HCT116 (cell line): Measurements from ENCODE around the gene ANKRD55. TPM values are rescaled to one million over a fixed set of nuclear protein-coding genes. Genes with fewer than 3 reads are reported as not detected.

Experiments used
- ATAC-seq: fragments of 200-7000 bp; cut with Tn5 transposase; 2 replicates; pipeline ENCODE4 v1.9.1; 2020; ENCODE audit warnings: mild to moderate bottlenecking, moderate library complexity
- BruUV-seq: library from RNA; stranded (reverse); fragments of 400-500 nt; replicated peaks from 2 replicates; lab custom pipeline; 2021; lab: Mats Ljungman, UMichigan
- CTCF ChIA-PET: fragments of 300-600 bp; sonication (Branson Sonifier 250); formaldehyde crosslinking; loops from one replicate; lab custom pipeline; 2021; ENCODE audit warnings: antibody characterized with exemption; lab: Charles Lee
- POLR2A ChIA-PET: fragments of 300-600, 350-600 bp; sonication (Branson Sonifier 250); formaldehyde crosslinking; loops from one replicate; lab custom pipeline; 2021; ENCODE audit warnings: antibody characterized with exemption; lab: Charles Lee
- RAD21 ChIA-PET, 2 experiments: fragments of 300-600 bp; sonication (Branson Sonifier 250); formaldehyde crosslinking; loops; one replicate each; lab custom pipeline; 2023; ENCODE audit warnings: low total read pairs in 2 of 2; ENCODE audit not compliant: uncharacterized antibody in 2 of 2, unreplicated experiment in 2 of 2, low non-redundant PET in 1 of 2; lab: Charles Lee
- DNase-seq: peaks from one replicate; pipeline ENCODE4 v3.0.0-alpha.2; 2010; ENCODE audit warnings: low read depth, low spot score
- H2AFZ ChIP-seq: fragments of 200-600 bp; shearing (Covaris generic), sonication (generic); 2 replicates; pipeline ENCODE4 v1.6.1; 2017; ENCODE audit warnings: low read depth, mixed run types, mixed read lengths, antibody characterized with exemption, low read length; ENCODE audit not compliant: poor library complexity, severe bottlenecking
- H3K27ac ChIP-seq: 2 replicates; pipeline ENCODE4 v1.5.1; 2012; ENCODE audit warnings: low read depth, low read length
- H3K27me3 ChIP-seq: fragments of 200-600 bp; sonication (generic); 2 replicates; pipeline ENCODE4 v1.6.1; 2016; ENCODE audit warnings: mixed run types, low read length, mixed read lengths; ENCODE audit not compliant: insufficient read depth
- H3K36me3 ChIP-seq, 2 experiments: fragments of 200-500 bp in 1 of 2; fragments of 200-600 bp in 1 of 2; sonication (Bioruptor generic) in 1 of 2; sonication (generic) in 1 of 2; 2 replicates each; pipeline versions ENCODE4 v1.5.1 to v1.6.1; 2014 to 2016; ENCODE audit warnings: low read length in 2 of 2, inconsistent platforms in 1 of 2, mixed read lengths in 1 of 2, mixed run types in 1 of 2; ENCODE audit not compliant: insufficient read depth in 2 of 2, control insufficient read depth in 1 of 2
- H3K4me1 ChIP-seq, 2 experiments: fragments of 200-600 bp in 1 of 2; sonication (generic) in 1 of 2; 2 replicates each; pipeline versions ENCODE4 v1.5.1 to v1.6.1; 2012 to 2017; ENCODE audit warnings: low read length in 2 of 2, inconsistent platforms in 1 of 2, mild to moderate bottlenecking in 1 of 2, mixed read lengths in 1 of 2, mixed run types in 1 of 2, moderate library complexity in 1 of 2; ENCODE audit not compliant: insufficient read depth in 2 of 2, control insufficient read depth in 1 of 2
- H3K4me2 ChIP-seq: fragments of 200-600 bp; sonication (generic); 2 replicates; pipeline ENCODE4 v1.6.1; 2017; ENCODE audit warnings: mixed run types, low read length, mixed read lengths
- H3K4me3 ChIP-seq, 2 experiments: fragments of 200-600 bp in 1 of 2; sonication (generic) in 1 of 2; replicated peaks in 1 of 2; 2 replicates each; pipeline ENCODE4 v1.5.1; 2011 to 2016; ENCODE audit warnings: low read length in 2 of 2, control low read depth in 1 of 2, low read depth in 1 of 2, mild to moderate bottlenecking in 1 of 2, mixed read lengths in 1 of 2, mixed run types in 1 of 2
- H3K79me2 ChIP-seq: fragments of 200-600 bp; sonication (generic); 2 replicates; pipeline ENCODE4 v1.6.1; 2017; ENCODE audit warnings: mild to moderate bottlenecking, mixed run types, low read length, moderate library complexity, mixed read lengths; ENCODE audit not compliant: insufficient read depth
- H3K9ac ChIP-seq: fragments of 200-600 bp; sonication (generic); 2 replicates; pipeline ENCODE4 v1.6.1; 2016; ENCODE audit warnings: low read length, mixed read lengths
- H3K9me2 ChIP-seq: fragments of 200-600 bp; sonication (generic), shearing (Covaris generic); 2 replicates; pipeline ENCODE4 v1.6.1; 2017; ENCODE audit warnings: mixed run types, mild to moderate bottlenecking, moderate library complexity; ENCODE audit not compliant: insufficient read depth
- H3K9me3 ChIP-seq, 2 experiments: fragments of 200-500 bp in 1 of 2; fragments of 200-600 bp in 1 of 2; sonication (Bioruptor generic) in 1 of 2; sonication (generic) in 1 of 2; 2 replicates each; pipeline ENCODE4 v1.6.1; 2014 to 2017; ENCODE audit warnings: low read length in 2 of 2, mixed read lengths in 2 of 2, inconsistent platforms in 1 of 2, low read depth in 1 of 2, mild to moderate bottlenecking in 1 of 2, mixed run types in 1 of 2, moderate library complexity in 1 of 2; ENCODE audit not compliant: control insufficient read depth in 1 of 2, insufficient read depth in 1 of 2
- H4K20me1 ChIP-seq: fragments of 200-600 bp; sonication (generic), shearing (Covaris generic); 2 replicates; pipeline ENCODE4 v1.6.1; 2017; ENCODE audit warnings: mixed run types, mild to moderate bottlenecking, moderate library complexity; ENCODE audit not compliant: insufficient read depth
- ATF3 ChIP-seq: IDR thresholded peaks from 2 replicates; pipeline ENCODE4 v1.6.1; 2012
- CBX3 ChIP-seq: IDR thresholded peaks from 2 replicates; pipeline ENCODE4 v1.6.1; 2012; ENCODE audit warnings: low read depth
- CEBPB ChIP-seq: IDR thresholded peaks from 2 replicates; pipeline ENCODE4 v1.6.1; 2012; ENCODE audit warnings: low read depth
- EGR1 ChIP-seq: IDR thresholded peaks from 2 replicates; pipeline ENCODE4 v1.6.1; 2012; ENCODE audit warnings: low read depth
- ELF1 ChIP-seq: IDR thresholded peaks from 2 replicates; pipeline ENCODE4 v1.6.1; 2012; ENCODE audit warnings: low read depth, borderline replicate concordance
- EZH2phosphoT487 ChIP-seq: fragments of 200-600 bp; IDR thresholded peaks from 2 replicates; pipeline ENCODE4 v1.6.1; 2018; ENCODE audit warnings: antibody characterized with exemption, borderline replicate concordance
- FOSL1 ChIP-seq: IDR thresholded peaks from 2 replicates; pipeline ENCODE4 v1.6.1; 2012; ENCODE audit warnings: low read depth
- POLR2A ChIP-seq: IDR thresholded peaks from 2 replicates; pipeline ENCODE4 v1.7.0; 2011; ENCODE audit warnings: borderline replicate concordance; ENCODE audit not compliant: insufficient read depth, insufficient read length; ENCODE audit errors: extremely low read depth
- POLR2AphosphoS5 ChIP-seq: IDR thresholded peaks from 2 replicates; pipeline ENCODE4 v1.6.1; 2011; ENCODE audit warnings: mild to moderate bottlenecking, low read depth, low read length, moderate library complexity
- RAD21 ChIP-seq: IDR thresholded peaks from 2 replicates; pipeline ENCODE4 v1.6.1; 2012; ENCODE audit warnings: low read depth, mild to moderate bottlenecking
- REST ChIP-seq: IDR thresholded peaks from 2 replicates; pipeline ENCODE4 v1.6.1; 2012; ENCODE audit warnings: low read depth
- SIN3A ChIP-seq: IDR thresholded peaks from 2 replicates; pipeline ENCODE4 v1.6.1; 2012; ENCODE audit warnings: low read depth
- SP1 ChIP-seq: IDR thresholded peaks from 2 replicates; pipeline ENCODE4 v1.6.1; 2012; ENCODE audit warnings: low read depth
- SRF ChIP-seq: IDR thresholded peaks from 2 replicates; pipeline ENCODE4 v1.6.1; 2012; ENCODE audit warnings: low read depth
- TCF7L2 ChIP-seq: IDR thresholded peaks from 2 replicates; pipeline ENCODE4 v1.7.0; 2011; ENCODE audit warnings: borderline replicate concordance, inconsistent platforms; ENCODE audit not compliant: insufficient read depth, insufficient read length; ENCODE audit errors: extremely low read depth
- YY1 ChIP-seq: IDR thresholded peaks from 2 replicates; pipeline ENCODE4 v1.6.1; 2011; ENCODE audit warnings: low read length, low read depth, moderate library complexity, mild to moderate bottlenecking; ENCODE audit not compliant: insufficient replicate concordance; ENCODE audit errors: extremely low read depth
- ZFX ChIP-seq: fragments of 450-650 bp; IDR thresholded peaks from 2 replicates; pipeline ENCODE4 v1.6.1; 2017
- ZNF274 ChIP-seq: fragments of 200-500 bp; sonication (Bioruptor generic); IDR thresholded peaks from 2 replicates; pipeline ENCODE4 v1.6.1; 2014; ENCODE audit warnings: mild to moderate bottlenecking, low read depth, low read length, inconsistent platforms
- intact Hi-C: fragments of 100-400 bp; cut with micrococcal nuclease; formaldehyde crosslinking; loops from 2 replicates; pipeline ENCODE4 v1.10.0; 2022
- total RNA-seq: library from RNA; stranded (reverse); gene quantifications from one replicate; pipeline ENCODE4 v1.2.1, GENCODE V29; 2021; ENCODE audit not compliant: unreplicated experiment
- TF ChIP-seq, protein P1 (sequence below), 3 experiments: fragments of 200-600 bp in 1 of 3; sonication (generic) in 1 of 3; IDR thresholded peaks in 2 of 3; conservative IDR thresholded peaks in 1 of 3; 2 replicates each; pipeline ENCODE4 v1.5.1; 2012 to 2017; ENCODE audit warnings: low read depth in 2 of 3, low read length in 2 of 3, antibody characterized with exemption in 1 of 3, borderline replicate concordance in 1 of 3, control low read depth in 1 of 3, mild to moderate bottlenecking in 1 of 3, mixed read lengths in 1 of 3, mixed run types in 1 of 3, moderate library complexity in 1 of 3; ENCODE audit not compliant: insufficient read depth in 1 of 3

The ANKRD55 gene
- total RNA-seq, 1 experiment from 2014 or later, result not detected

- TF ChIP-seq SP1, result no peak
Measured at GRCh38 chr5:56160723-56161438, 72.2 kb downstream of the ANKRD55 start (continued).

GRCh38 chr5:56159521-56159947 lies 73.6 kb downstream of the ANKRD55 start:
- Histone ChIP-seq H2AFZ (no peak overlapping the region), H3K4me2 (no peak overlapping the region)
- CTCF ChIA-PET, result no interaction called here

More at GRCh38 chr5:56159521-56159947, 73.6 kb downstream of the ANKRD55 start:
- Histone ChIP-seq H4K20me1 (no peaks in the 10 kb centered on the region), H3K9me3 (no peaks in the 10 kb centered on the region), H3K27ac (no peak overlapping the region), H3K9ac (no peak overlapping the region), H3K79me2 (no peaks in the 10 kb centered on the region), H3K4me3 (no peak overlapping the region)
- ATAC-seq, result no peak
- TF ChIP-seq SRF (no peak), TCF7L2 (no peak), ATF3 (no peak), ZFX (no peak), POLR2A (no peak), CEBPB (no peak), RAD21 (no peak), EZH2phosphoT487 (no peak), FOSL1 (no peak), SP1 (no peak), POLR2AphosphoS5 (no peak), YY1 (no peak), ELF1 (no peak), CBX3 (no peak), ZNF274 (no peak), REST (no peak), EGR1 (no peak), SIN3A (no peak)
- TF ChIP-seq, protein P1, sequence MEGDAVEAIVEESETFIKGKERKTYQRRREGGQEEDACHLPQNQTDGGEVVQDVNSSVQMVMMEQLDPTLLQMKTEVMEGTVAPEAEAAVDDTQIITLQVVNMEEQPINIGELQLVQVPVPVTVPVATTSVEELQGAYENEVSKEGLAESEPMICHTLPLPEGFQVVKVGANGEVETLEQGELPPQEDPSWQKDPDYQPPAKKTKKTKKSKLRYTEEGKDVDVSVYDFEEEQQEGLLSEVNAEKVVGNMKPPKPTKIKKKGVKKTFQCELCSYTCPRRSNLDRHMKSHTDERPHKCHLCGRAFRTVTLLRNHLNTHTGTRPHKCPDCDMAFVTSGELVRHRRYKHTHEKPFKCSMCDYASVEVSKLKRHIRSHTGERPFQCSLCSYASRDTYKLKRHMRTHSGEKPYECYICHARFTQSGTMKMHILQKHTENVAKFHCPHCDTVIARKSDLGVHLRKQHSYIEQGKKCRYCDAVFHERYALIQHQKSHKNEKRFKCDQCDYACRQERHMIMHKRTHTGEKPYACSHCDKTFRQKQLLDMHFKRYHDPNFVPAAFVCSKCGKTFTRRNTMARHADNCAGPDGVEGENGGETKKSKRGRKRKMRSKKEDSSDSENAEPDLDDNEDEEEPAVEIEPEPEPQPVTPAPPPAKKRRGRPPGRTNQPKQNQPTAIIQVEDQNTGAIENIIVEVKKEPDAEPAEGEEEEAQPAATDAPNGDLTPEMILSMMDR (IDR thresholded peaks at IDR 0.05 in 2 of 3, conservative IDR thresholded peaks at IDR 0.05 in 1 of 3; ENCODE audit: borderline replicate concordance in 1 of 3, insufficient read depth in 1 of 3, low read depth in 2 of 3, low read length in 2 of 3), result no peak
- TF ChIP-seq, all 23 proteins: peak for 0
- POLR2A ChIA-PET, result no interaction called here
- BruUV-seq, result no TSS peak
- no peak for DNase-seq
- RAD21 ChIA-PET, result no interaction called here
- intact Hi-C loops, result no loop called here
- Histone ChIP-seq H3K27me3 (no peaks in the 10 kb centered on the region), H3K36me3 (no peaks in the 10 kb centered on the region), H3K4me1 (no peaks in the 10 kb centered on the region), H3K9me2 (no peaks in the 10 kb centered on the region)
